Choroid plexus epithelial cell (primary cell): ENCODE data around the gene PRAMEF12.

Experiments used
- DNase-seq: peaks from one replicate; pipeline ENCODE4 v3.0.0-alpha.2; 2010; ENCODE audit warnings: low read depth
- H3K4me3 ChIP-seq: 2 replicates; pipeline ENCODE4 v1.5.1; 2011; ENCODE audit warnings: low read depth, mild to moderate bottlenecking, control low read depth, low read length, moderate library complexity
- CTCF ChIP-seq: conservative IDR thresholded peaks from 2 replicates; pipeline ENCODE4 v1.5.1; 2011; ENCODE audit warnings: low read depth, mild to moderate bottlenecking, control low read depth, inconsistent platforms, low read length, moderate library complexity

PRAMEF12 gene

DNA sequence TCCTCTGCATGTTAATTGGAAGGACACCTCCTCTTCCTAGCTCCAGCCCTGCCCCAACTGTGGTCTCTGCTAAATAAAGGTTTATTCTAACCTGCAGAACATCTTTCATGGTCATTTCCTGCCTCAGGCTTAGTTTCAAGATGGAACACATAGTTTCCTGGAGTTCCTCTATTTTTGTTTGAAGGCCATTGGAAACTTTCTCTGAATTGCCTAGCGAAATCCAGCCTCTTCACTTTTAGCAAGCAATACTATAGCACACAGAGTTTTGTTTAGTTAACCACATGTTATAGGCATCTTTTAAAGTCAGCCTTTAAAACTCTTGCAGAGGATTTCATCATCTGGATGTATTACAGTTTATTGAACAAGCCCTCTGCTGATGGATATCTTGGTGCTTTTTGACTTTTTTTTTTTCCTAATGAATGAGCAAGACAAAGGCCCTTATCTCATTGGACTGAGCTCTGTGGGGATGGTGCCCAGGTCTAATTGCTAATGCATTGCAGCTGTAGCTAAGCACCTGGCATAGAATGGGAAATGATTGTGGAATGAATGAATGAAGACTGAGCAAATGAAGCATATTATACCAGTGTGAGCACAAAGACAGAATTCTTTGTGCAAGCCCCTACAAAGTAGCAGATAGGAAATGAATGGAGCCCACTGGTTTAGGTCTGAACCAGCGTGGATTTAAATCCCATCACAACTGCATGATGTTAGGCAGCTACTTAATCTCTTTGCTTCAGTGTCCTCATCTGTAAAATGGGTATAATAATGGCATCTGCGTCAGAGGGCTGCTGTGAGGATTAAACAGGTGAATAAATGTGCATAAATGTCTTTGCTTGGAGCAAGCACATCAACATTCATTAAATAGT lies 28.2 kb upstream of the PRAMEF12 start:
- peak; percentile 2 for DNase-seq
- H3K4me3 ChIP-seq = no peak overlapping the region
- no peak for TF ChIP-seq CTCF

GRCh38 chr1:12745992-12746323 lies 27.6 kb upstream of the PRAMEF12 start, which contains the start of gene CFAP107:
Gene CFAP107 (plus strand): TSS chr1:12746200. CDS start chr1:12746431, 231 bp downstream.
- no peak for TF ChIP-seq CTCF

DNA sequence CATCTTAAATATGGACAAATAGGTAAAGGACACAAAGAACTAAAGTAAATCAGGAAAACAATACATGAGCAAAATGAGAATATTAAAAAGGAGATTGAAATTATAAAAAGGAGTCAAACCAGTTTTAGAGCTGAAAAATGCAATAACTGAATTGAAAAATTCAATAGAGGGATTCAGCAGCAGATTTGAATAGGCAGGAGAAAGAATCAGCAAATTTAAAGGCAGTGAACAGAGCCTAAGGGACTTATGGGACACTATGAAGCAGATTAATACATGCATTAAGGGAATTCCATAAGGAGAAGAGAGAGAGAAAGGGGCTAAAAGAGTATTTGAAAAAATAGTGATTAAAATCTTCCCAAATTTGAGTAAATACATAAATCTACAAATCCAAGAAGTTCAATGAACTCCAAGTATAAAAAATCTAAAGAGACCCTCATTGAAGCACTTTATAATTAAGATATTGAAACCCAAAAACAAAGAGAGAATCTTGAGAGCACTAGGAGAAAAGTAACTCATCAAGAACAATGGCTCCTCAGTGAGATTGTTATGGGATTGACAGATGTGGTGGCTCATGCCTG lies 24.7 kb upstream of the PRAMEF12 start:
- no peak overlapping the region for H3K4me3 ChIP-seq
- DNase-seq = no peak
- TF ChIP-seq CTCF = no peak

More at GRCh38 chr1:12745992-12746323, 27.6 kb upstream of the PRAMEF12 start, which contains the start of gene CFAP107:
- DNase-seq = peak; percentile 4
- H3K4me3 ChIP-seq = no peak within 1 kb of the TSS

- TF ChIP-seq CTCF = no peak
- no peak overlapping the region for H3K4me3 ChIP-seq
- no peak for DNase-seq
Measured at GRCh38 chr1:12754738-12755137, 18.8 kb upstream of the PRAMEF12 start.

DNA sequence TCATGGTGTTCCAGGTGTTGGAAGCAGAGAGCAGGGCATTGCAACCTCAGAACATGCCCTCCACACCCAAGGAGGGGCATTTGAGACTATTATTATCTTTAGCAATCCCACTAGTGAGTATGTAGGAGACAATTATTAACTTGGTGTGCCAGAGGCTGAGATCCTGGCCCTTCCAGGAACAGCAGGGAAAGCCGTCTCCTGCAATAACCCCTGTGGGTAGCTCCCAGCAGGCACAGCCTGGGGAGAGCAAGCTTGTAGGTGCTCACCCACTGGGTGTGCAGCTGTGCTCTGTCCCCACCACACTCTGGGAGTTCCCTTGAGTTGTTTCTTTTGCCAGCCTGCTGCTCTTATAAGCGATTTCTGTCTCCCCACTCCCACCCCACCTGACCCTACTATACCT lies 17.3 kb upstream of the PRAMEF12 start:
- no peak for DNase-seq
- no peak for TF ChIP-seq CTCF
- H3K4me3 ChIP-seq = no peak overlapping the region

GRCh38 chr1:12756768-12757413 lies 16.6 kb upstream of the PRAMEF12 start:
- DNase-seq = no peak
- TF ChIP-seq CTCF = no peak
- no peak overlapping the region for H3K4me3 ChIP-seq
